Measurements from ENCODE around the gene PRKACB.

DNA sequence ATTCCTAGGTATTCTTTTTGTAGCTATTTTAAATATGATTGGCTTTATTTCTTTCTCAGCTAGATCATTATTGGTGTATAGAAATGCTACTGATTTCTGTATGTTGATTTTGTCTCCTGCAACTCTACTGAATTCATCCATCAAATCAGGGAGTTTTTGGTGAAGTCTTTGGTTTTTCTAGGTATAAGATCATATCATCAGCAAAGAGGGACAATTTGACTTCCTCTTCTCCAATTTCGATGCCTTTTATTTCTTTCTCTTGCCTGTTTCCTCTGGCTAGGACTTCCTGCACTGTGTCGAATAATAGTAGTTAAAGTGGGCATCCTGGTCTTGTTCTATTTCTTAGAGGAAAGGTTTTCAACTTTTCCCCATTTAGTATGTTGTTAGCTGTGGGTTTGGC is 27.5 kb upstream of the PRKACB start:
- TF ChIP-seq, protein P1, sequence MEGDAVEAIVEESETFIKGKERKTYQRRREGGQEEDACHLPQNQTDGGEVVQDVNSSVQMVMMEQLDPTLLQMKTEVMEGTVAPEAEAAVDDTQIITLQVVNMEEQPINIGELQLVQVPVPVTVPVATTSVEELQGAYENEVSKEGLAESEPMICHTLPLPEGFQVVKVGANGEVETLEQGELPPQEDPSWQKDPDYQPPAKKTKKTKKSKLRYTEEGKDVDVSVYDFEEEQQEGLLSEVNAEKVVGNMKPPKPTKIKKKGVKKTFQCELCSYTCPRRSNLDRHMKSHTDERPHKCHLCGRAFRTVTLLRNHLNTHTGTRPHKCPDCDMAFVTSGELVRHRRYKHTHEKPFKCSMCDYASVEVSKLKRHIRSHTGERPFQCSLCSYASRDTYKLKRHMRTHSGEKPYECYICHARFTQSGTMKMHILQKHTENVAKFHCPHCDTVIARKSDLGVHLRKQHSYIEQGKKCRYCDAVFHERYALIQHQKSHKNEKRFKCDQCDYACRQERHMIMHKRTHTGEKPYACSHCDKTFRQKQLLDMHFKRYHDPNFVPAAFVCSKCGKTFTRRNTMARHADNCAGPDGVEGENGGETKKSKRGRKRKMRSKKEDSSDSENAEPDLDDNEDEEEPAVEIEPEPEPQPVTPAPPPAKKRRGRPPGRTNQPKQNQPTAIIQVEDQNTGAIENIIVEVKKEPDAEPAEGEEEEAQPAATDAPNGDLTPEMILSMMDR (IDR thresholded peaks at IDR 0.05) = no peak
- TF ChIP-seq POLR2AphosphoS5 (IDR thresholded peaks at IDR 0.05) = no peak
- no peak for TF ChIP-seq POLR2A (IDR thresholded peaks at IDR 0.05)
- no peak for TF ChIP-seq EP300 (IDR thresholded peaks at IDR 0.05)

All from gastroesophageal sphincter (tissue), 3 donors.